SIG-M5 (cell line): ENCODE measurements around the gene PTP4A2.

Experiments
- DNase-seq: peaks from one replicate; lab custom pipeline; 2025; lab: John Stamatoyannopoulos, UW

The PTP4A2 gene

DNA sequence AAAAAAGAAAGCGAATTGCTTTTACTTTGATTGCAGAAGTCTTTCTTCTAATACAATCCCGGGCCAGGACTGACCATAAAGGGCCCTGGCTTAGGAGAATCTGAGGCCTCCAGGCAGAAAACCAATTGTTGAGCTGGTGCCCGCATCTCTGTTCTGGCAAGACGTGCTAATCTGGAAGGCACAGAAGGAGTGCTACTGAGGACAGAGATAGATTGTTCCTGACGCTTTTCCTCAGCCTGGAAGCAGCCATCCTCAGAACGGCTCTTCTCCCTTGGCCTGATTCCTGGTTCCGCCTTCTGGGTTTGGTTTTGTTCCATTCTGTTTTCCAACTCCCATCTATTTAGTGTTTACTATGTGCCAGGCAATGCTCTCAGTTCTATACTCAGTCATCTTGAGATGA, 77.6 kb downstream of the PTP4A2 start:
- no peak for DNase-seq

DNA sequence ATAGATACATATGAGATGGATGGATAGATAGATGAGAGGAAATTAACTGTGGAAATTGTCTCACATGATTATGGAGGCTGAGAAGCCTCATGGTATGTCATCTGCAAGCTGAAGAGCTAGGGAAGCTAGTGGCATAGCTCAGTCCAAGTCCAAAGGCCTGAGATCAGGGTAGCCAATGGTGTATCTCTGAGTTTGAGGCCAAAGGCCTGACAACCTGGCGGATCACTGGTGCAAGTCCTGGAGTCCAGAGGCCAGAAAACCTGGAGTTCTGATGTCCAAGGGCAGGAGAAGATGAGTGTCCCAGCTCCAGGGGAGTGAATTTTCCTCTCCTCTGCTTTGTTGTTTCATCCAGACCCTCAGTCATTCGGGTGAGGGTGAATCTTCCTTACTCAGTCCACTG, 78.4 kb downstream of the PTP4A2 start:
- DNase-seq: no peak

DNA sequence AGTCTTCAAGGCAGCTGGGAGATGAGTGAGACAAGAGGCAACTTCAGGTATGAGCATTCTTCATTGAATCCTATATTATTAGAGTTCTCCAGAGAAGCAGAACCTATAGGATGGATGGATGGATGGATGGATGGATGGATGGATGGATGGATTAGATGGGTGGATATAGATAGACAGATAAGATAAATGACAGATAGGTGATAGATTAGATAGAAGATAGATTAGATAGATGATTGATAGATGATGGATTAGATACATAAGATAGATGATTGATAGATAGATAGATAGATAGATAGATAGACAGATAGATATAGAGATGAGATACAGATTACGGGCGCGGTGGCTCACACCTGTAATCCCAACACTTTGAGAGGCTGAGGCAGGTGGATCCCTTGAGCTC, 79.1 kb downstream of the PTP4A2 start:
- DNase-seq: no peak

DNA sequence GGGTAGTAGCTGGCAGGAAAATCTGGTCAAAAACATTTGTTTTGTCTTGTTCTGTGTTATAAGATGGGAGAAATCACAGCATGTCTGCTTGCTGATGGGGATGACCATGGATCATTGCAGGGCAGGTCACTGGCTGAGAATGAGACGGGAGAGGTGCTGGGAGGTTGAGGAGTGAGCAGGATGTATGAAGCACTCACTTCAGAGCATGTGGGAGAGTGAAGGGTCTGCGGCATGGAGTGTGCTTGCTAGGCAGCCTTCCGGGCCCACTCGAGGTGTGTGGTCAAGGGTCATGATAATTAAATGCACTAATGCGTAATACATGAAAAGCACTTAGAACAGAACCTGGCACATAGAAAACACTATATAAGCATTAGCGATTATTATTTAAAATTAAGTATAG, 80.3 kb downstream of the PTP4A2 start:
- no peak for DNase-seq
